Measurements from ENCODE around the gene IL17RB.

The IL17RB gene

GRCh38 chr3:53813229-53813628 is 33.1 kb upstream of the IL17RB start:
- H3K27me3 ChIP-seq (ENCODE audit: control insufficient read depth, insufficient read depth, low read length, poor library complexity, severe bottlenecking): no peaks in the 10 kb centered on the region
- WGBS, 2 experiments: 93% methylated on average over 5 of the region's 5 CpGs
- H3K27ac ChIP-seq (ENCODE audit: insufficient read depth, low read depth, low read length, poor library complexity, severe bottlenecking): no peak overlapping the region
- H3K4me1 ChIP-seq (ENCODE audit: control insufficient read depth, insufficient read depth, low read length): no peaks in the 10 kb centered on the region
- no peak overlapping the region for H3K4me3 ChIP-seq (ENCODE audit: insufficient read depth, low read depth, low read length)
- H3K36me3 ChIP-seq (ENCODE audit: control insufficient read depth, insufficient read depth, low read length): no peaks in the 10 kb centered on the region
- no peaks in the 10 kb centered on the region for H3K9me3 ChIP-seq (ENCODE audit: control insufficient read depth, low read length)

- 95% methylated on average over 10 of the region's 10 CpGs for WGBS, 2 experiments
Measured at GRCh38 chr3:53813876-53814275, 32.5 kb upstream of the IL17RB start.

GRCh38 chr3:53815067-53815466 is 31.3 kb upstream of the IL17RB start:
- WGBS, 2 experiments: 89 to 92% methylated on average over 4 of the region's 4 CpGs
- Histone ChIP-seq H3K27ac (ENCODE audit: insufficient read depth, low read depth, low read length, poor library complexity, severe bottlenecking) (no peak overlapping the region), H3K4me3 (ENCODE audit: insufficient read depth, low read depth, low read length) (no peak overlapping the region), H3K27me3 (ENCODE audit: control insufficient read depth, insufficient read depth, low read length, poor library complexity, severe bottlenecking) (no peaks in the 10 kb centered on the region), H3K9me3 (ENCODE audit: control insufficient read depth, low read length) (no peaks in the 10 kb centered on the region), H3K36me3 (ENCODE audit: control insufficient read depth, insufficient read depth, low read length) (no peaks in the 10 kb centered on the region), H3K4me1 (ENCODE audit: control insufficient read depth, insufficient read depth, low read length) (no peaks in the 10 kb centered on the region)

More at GRCh38 chr3:53813876-53814275, 32.5 kb upstream of the IL17RB start:
- no peaks in the 10 kb centered on the region for H3K9me3 ChIP-seq (ENCODE audit: control insufficient read depth, low read length)
- no peak overlapping the region for H3K4me3 ChIP-seq (ENCODE audit: insufficient read depth, low read depth, low read length)
- no peaks in the 10 kb centered on the region for H3K4me1 ChIP-seq (ENCODE audit: control insufficient read depth, insufficient read depth, low read length)
- H3K27ac ChIP-seq (ENCODE audit: insufficient read depth, low read depth, low read length, poor library complexity, severe bottlenecking): no peak overlapping the region
- H3K36me3 ChIP-seq (ENCODE audit: control insufficient read depth, insufficient read depth, low read length): no peaks in the 10 kb centered on the region
- no peaks in the 10 kb centered on the region for H3K27me3 ChIP-seq (ENCODE audit: control insufficient read depth, insufficient read depth, low read length, poor library complexity, severe bottlenecking)

- H3K27me3 ChIP-seq (ENCODE audit: control insufficient read depth, insufficient read depth, low read length, poor library complexity, severe bottlenecking): no peaks in the 10 kb centered on the region
- no peaks in the 10 kb centered on the region for H3K9me3 ChIP-seq (ENCODE audit: control insufficient read depth, low read length)
- H3K4me1 ChIP-seq (ENCODE audit: control insufficient read depth, insufficient read depth, low read length): no peaks in the 10 kb centered on the region
- 96% methylated on average over 7 of the region's 7 CpGs for WGBS, 2 experiments
- H3K36me3 ChIP-seq (ENCODE audit: control insufficient read depth, insufficient read depth, low read length): no peaks in the 10 kb centered on the region
- H3K4me3 ChIP-seq (ENCODE audit: insufficient read depth, low read depth, low read length): no peak overlapping the region
- H3K27ac ChIP-seq (ENCODE audit: insufficient read depth, low read depth, low read length, poor library complexity, severe bottlenecking): no peak overlapping the region
Measured at GRCh38 chr3:53815651-53816050, 30.7 kb upstream of the IL17RB start.

- Histone ChIP-seq H3K27ac (ENCODE audit: insufficient read depth, low read depth, low read length, poor library complexity, severe bottlenecking) (no peak overlapping the region), H3K9me3 (ENCODE audit: control insufficient read depth, low read length) (no peaks in the 10 kb centered on the region), H3K36me3 (ENCODE audit: control insufficient read depth, insufficient read depth, low read length) (no peaks in the 10 kb centered on the region), H3K4me1 (ENCODE audit: control insufficient read depth, insufficient read depth, low read length) (no peaks in the 10 kb centered on the region), H3K27me3 (ENCODE audit: control insufficient read depth, insufficient read depth, low read length, poor library complexity, severe bottlenecking) (no peaks in the 10 kb centered on the region), H3K4me3 (ENCODE audit: insufficient read depth, low read depth, low read length) (no peak overlapping the region)
- 92 to 93% methylated on average over 4 of the region's 4 CpGs for WGBS, 2 experiments
Measured at GRCh38 chr3:53816425-53816824, 29.9 kb upstream of the IL17RB start.

- Histone ChIP-seq H3K4me3 (ENCODE audit: insufficient read depth, low read depth, low read length) (no peak overlapping the region), H3K27ac (ENCODE audit: insufficient read depth, low read depth, low read length, poor library complexity, severe bottlenecking) (no peak overlapping the region)
- 94% methylated on average over 6 of the region's 6 CpGs for WGBS, 2 experiments
Measured at GRCh38 chr3:53817211-53817610, 29.2 kb upstream of the IL17RB start.

GRCh38 chr3:53817809-53818208 is 28.6 kb upstream of the IL17RB start:
- Histone ChIP-seq H3K36me3 (ENCODE audit: control insufficient read depth, insufficient read depth, low read length) (no peaks in the 10 kb centered on the region), H3K27ac (ENCODE audit: insufficient read depth, low read depth, low read length, poor library complexity, severe bottlenecking) (no peak overlapping the region), H3K4me3 (ENCODE audit: insufficient read depth, low read depth, low read length) (no peak overlapping the region), H3K27me3 (ENCODE audit: control insufficient read depth, insufficient read depth, low read length, poor library complexity, severe bottlenecking) (no peaks in the 10 kb centered on the region), H3K4me1 (ENCODE audit: control insufficient read depth, insufficient read depth, low read length) (peaks cover 4% of the 10 kb centered on the region), H3K9me3 (ENCODE audit: control insufficient read depth, low read length) (no peaks in the 10 kb centered on the region)
- 96% methylated on average over 17 of the region's 17 CpGs for WGBS, 2 experiments

More at GRCh38 chr3:53817211-53817610, 29.2 kb upstream of the IL17RB start:
- H3K36me3 ChIP-seq (ENCODE audit: control insufficient read depth, insufficient read depth, low read length): no peaks in the 10 kb centered on the region
- no peaks in the 10 kb centered on the region for H3K9me3 ChIP-seq (ENCODE audit: control insufficient read depth, low read length)
- H3K4me1 ChIP-seq (ENCODE audit: control insufficient read depth, insufficient read depth, low read length): peaks cover 4% of the 10 kb centered on the region
- H3K27me3 ChIP-seq (ENCODE audit: control insufficient read depth, insufficient read depth, low read length, poor library complexity, severe bottlenecking): no peaks in the 10 kb centered on the region

GRCh38 chr3:53818221-53819162 is 27.9 kb upstream of the IL17RB start:
- H3K9me3 ChIP-seq (ENCODE audit: control insufficient read depth, low read length): no peaks in the 10 kb centered on the region
- peaks cover 4% of the 10 kb centered on the region for H3K4me1 ChIP-seq (ENCODE audit: control insufficient read depth, insufficient read depth, low read length)
- H3K36me3 ChIP-seq (ENCODE audit: control insufficient read depth, insufficient read depth, low read length): no peaks in the 10 kb centered on the region
- H3K4me3 ChIP-seq (ENCODE audit: insufficient read depth, low read depth, low read length): no peak overlapping the region
- WGBS, 2 experiments: 91 to 94% methylated on average over 14 of the region's 14 CpGs
- H3K27me3 ChIP-seq (ENCODE audit: control insufficient read depth, insufficient read depth, low read length, poor library complexity, severe bottlenecking): no peaks in the 10 kb centered on the region
- H3K27ac ChIP-seq (ENCODE audit: insufficient read depth, low read depth, low read length, poor library complexity, severe bottlenecking): no peak overlapping the region

GRCh38 chr3:53819163-53819868 is 27.1 kb upstream of the IL17RB start:
- no peaks in the 10 kb centered on the region for H3K27me3 ChIP-seq (ENCODE audit: control insufficient read depth, insufficient read depth, low read length, poor library complexity, severe bottlenecking)
- WGBS, 2 experiments: 94 to 95% methylated on average over 14 of the region's 14 CpGs
- H3K9me3 ChIP-seq (ENCODE audit: control insufficient read depth, low read length): no peaks in the 10 kb centered on the region
- peaks cover 4% of the 10 kb centered on the region for H3K4me1 ChIP-seq (ENCODE audit: control insufficient read depth, insufficient read depth, low read length)
- H3K36me3 ChIP-seq (ENCODE audit: control insufficient read depth, insufficient read depth, low read length): no peaks in the 10 kb centered on the region
- H3K27ac ChIP-seq (ENCODE audit: insufficient read depth, low read depth, low read length, poor library complexity, severe bottlenecking): no peak overlapping the region
- H3K4me3 ChIP-seq (ENCODE audit: insufficient read depth, low read depth, low read length): no peak overlapping the region

GRCh38 chr3:53820084-53820483 is 26.3 kb upstream of the IL17RB start:
- H3K9me3 ChIP-seq (ENCODE audit: control insufficient read depth, low read length): no peaks in the 10 kb centered on the region
- peaks cover 4% of the 10 kb centered on the region for H3K4me1 ChIP-seq (ENCODE audit: control insufficient read depth, insufficient read depth, low read length)
- WGBS, 2 experiments: 91 to 95% methylated on average over 5 of the region's 5 CpGs
- no peak overlapping the region for H3K4me3 ChIP-seq (ENCODE audit: insufficient read depth, low read depth, low read length)
- no peak overlapping the region for H3K27ac ChIP-seq (ENCODE audit: insufficient read depth, low read depth, low read length, poor library complexity, severe bottlenecking)
- no peaks in the 10 kb centered on the region for H3K27me3 ChIP-seq (ENCODE audit: control insufficient read depth, insufficient read depth, low read length, poor library complexity, severe bottlenecking)
- no peaks in the 10 kb centered on the region for H3K36me3 ChIP-seq (ENCODE audit: control insufficient read depth, insufficient read depth, low read length)
